Tibial artery (tissue), 4 donors: ENCODE measurements around the gene YIPF1.

ENCODE experiments used
- DNase-seq, 2 donors: peaks; one replicate each; pipeline ENCODE4 v3.0.0-alpha.2; 2019
- H3K27ac ChIP-seq, 2 donors: fragments of 200-600 bp; sonication (generic) in 1 of 2; 1 replicate in 1 of 2; 2 replicates in 1 of 2; pipeline ENCODE4 v1.5.1; 2018 to 2019; ENCODE audit warnings: mild to moderate bottlenecking in 1 of 2
- H3K27me3 ChIP-seq, 2 donors: fragments of 200-600 bp; sonication (generic) in 1 of 2; one replicate each; pipeline versions ENCODE4 v1.5.1 to v1.6.0; 2016 to 2019
- H3K36me3 ChIP-seq, 3 donors: fragments of 200-600 bp; sonication (generic) in 2 of 3; one replicate each; pipeline ENCODE4 v1.5.1; 2016 to 2019; ENCODE audit warnings: mild to moderate bottlenecking in 2 of 3
- H3K4me1 ChIP-seq, 4 donors: fragments of 200-600 bp; sonication (generic) in 2 of 4; 1 replicate in 3 of 4; 2 replicates in 1 of 4; pipeline ENCODE4 v1.5.1; 2016 to 2019
- H3K4me3 ChIP-seq, 2 donors: fragments of 200-600 bp; sonication (generic) in 1 of 2; 1 replicate in 1 of 2; 2 replicates in 1 of 2; pipeline ENCODE4 v1.5.1; 2018 to 2019; ENCODE audit warnings: mild to moderate bottlenecking in 2 of 2
- H3K9me3 ChIP-seq, 3 donors: fragments of 200-600 bp; sonication (generic) in 1 of 3; one replicate each; pipeline ENCODE4 v1.5.1; 2016 to 2019
- intact Hi-C: fragments of 100-400 bp; cut with DNase I; formaldehyde crosslinking; loops from one replicate; pipeline ENCODE4 v1.15.0; 2023; ENCODE audit warnings: low total_unique reads
- TF ChIP-seq, protein P1 (sequence below), 2 experiments: fragments of 200-600 bp in 1 of 2; fragments of 450-650 bp in 1 of 2; IDR thresholded peaks; one replicate each; pipeline ENCODE4 v1.5.1; 2017 to 2019; ENCODE audit warnings: antibody characterized with exemption in 2 of 2, mild to moderate bottlenecking in 1 of 2, moderate library complexity in 1 of 2

YIPF1 gene

DNA sequence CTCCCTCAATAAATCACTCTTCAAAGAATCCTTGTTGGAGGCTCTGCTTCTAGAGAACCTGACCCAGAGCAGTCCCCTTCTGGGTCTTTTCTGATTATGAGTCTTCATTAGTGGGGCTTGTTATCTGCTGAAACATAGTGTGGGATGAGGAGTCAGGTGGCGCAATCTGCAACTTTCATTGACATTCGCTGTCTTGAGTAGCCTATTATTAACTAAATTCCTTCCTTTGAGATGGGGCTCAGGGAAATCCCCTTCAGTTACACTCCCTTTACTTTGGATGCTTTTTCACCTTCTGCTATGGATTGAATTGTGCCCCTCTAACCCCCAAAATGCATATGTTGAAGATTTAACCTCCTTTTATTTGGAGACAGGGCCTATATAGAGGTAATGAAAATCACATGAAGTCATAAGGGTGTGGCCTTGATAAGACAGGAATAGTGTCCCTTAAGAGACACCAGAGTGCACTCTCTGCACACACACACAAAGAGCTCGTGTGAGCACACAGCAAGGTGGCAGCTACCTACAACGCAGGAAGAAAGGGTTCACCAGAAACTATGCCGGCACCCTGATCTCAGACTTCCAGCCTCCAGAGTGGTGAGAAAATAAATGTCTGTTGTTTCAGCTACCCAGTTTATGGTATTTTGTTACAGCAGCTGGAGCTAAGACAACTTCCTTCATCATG, 23.9 kb upstream of the YIPF1 start:
- intact Hi-C loops, result no loop called here
- H3K36me3 ChIP-seq, result peaks cover 0 to 25% (median 23%) of the 10 kb centered on the region in 3 donors
- TF ChIP-seq, protein P1, sequence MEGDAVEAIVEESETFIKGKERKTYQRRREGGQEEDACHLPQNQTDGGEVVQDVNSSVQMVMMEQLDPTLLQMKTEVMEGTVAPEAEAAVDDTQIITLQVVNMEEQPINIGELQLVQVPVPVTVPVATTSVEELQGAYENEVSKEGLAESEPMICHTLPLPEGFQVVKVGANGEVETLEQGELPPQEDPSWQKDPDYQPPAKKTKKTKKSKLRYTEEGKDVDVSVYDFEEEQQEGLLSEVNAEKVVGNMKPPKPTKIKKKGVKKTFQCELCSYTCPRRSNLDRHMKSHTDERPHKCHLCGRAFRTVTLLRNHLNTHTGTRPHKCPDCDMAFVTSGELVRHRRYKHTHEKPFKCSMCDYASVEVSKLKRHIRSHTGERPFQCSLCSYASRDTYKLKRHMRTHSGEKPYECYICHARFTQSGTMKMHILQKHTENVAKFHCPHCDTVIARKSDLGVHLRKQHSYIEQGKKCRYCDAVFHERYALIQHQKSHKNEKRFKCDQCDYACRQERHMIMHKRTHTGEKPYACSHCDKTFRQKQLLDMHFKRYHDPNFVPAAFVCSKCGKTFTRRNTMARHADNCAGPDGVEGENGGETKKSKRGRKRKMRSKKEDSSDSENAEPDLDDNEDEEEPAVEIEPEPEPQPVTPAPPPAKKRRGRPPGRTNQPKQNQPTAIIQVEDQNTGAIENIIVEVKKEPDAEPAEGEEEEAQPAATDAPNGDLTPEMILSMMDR (IDR thresholded peaks at IDR 0.05), result no peak
- no peaks in the 10 kb centered on the region for H3K9me3 ChIP-seq
- no peak overlapping the region for H3K4me3 ChIP-seq
- H3K27ac ChIP-seq, result no peak overlapping the region
- H3K27me3 ChIP-seq, result no peaks in the 10 kb centered on the region
- H3K4me1 ChIP-seq, result no peaks in the 10 kb centered on the region
- DNase-seq, result no peak

DNA sequence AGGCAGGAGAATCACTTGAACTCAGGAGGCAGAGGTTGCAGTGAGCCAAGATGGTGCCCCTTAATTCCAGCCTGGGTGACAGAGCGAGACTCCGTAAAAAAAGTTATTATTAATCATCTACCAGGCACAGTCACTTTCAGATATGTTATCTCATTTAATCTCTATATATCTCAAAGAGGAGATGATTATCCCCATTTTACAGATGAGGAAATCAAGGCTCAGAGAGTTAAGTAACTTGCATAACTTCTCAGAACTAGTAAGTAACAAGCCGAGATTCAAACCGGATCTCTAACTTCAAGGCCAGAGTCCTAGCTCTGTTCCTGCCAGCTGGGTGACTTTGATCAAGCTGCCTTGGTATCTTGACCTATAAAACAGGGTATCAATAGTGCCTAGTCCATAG, 21.8 kb upstream of the YIPF1 start:
- Histone ChIP-seq H3K4me1 (no peaks in the 10 kb centered on the region), H3K27ac (no peak overlapping the region), H3K36me3 (peaks cover 0 to 23% (median 21%) of the 10 kb centered on the region in 3 donors), H3K4me3 (no peak overlapping the region), H3K9me3 (no peaks in the 10 kb centered on the region), H3K27me3 (no peaks in the 10 kb centered on the region)
- TF ChIP-seq, protein P1 (IDR thresholded peaks at IDR 0.05), result no peak
- no peak for DNase-seq
- intact Hi-C loops, result no loop called here

DNA sequence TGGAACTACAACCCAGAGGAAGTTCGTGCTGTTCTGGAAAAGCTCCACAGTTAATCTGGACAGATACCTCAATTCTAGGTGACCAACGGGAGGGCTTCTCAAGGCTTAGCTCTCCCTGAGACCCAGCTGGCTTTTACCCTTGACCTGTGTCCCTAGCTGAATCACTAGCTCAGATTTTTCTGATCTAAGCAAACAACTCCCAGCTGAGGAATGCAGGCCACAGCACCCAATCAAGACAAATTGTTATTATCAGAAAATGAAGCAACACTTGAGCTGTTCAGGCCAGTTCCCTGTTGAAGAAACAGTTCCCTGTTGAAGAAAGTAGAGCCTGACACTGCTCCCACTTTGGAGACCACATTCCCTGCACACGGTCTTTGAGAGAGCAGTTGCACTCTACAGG, 20.3 kb upstream of the YIPF1 start:
- H3K27me3 ChIP-seq, result no peaks in the 10 kb centered on the region
- DNase-seq, result no peak
- no peaks in the 10 kb centered on the region for H3K4me1 ChIP-seq
- no peak overlapping the region for H3K4me3 ChIP-seq
- peaks cover 0 to 13% (median 10%) of the 10 kb centered on the region in 3 donors for H3K36me3 ChIP-seq
- TF ChIP-seq, protein P1 (IDR thresholded peaks at IDR 0.05), result no peak
- intact Hi-C loops, result no loop called here
- H3K9me3 ChIP-seq, result no peaks in the 10 kb centered on the region
- no peak overlapping the region for H3K27ac ChIP-seq

DNA sequence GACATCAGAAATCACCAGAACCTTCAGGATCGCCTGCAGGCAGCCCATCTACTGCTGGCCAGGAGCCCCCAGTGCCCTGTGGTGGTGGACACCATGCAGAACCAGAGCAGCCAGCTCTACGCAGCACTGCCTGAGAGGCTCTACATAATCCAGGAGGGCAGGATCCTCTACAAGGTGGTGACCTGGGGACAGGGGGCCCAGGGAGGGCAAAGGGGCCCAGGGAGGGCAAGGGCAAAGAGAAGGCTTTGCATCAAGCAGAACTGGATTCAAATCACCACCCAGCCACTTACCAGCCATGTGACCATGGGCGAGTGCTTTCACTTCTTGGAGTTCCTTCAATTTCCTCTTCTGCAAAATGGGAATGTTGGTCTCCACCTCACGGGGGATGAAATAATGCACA, 16.5 kb upstream of the YIPF1 start:
- Histone ChIP-seq H3K4me1 (peaks cover 0 to 10% (median 4%) of the 10 kb centered on the region in 4 donors), H3K4me3 (no peak overlapping the region), H3K36me3 (no peaks in the 10 kb centered on the region), H3K9me3 (no peaks in the 10 kb centered on the region), H3K27ac (no peak overlapping the region), H3K27me3 (no peaks in the 10 kb centered on the region)
- intact Hi-C loops, result no loop called here
- no peak for DNase-seq
- TF ChIP-seq, protein P1 (IDR thresholded peaks at IDR 0.05), result no peak

DNA sequence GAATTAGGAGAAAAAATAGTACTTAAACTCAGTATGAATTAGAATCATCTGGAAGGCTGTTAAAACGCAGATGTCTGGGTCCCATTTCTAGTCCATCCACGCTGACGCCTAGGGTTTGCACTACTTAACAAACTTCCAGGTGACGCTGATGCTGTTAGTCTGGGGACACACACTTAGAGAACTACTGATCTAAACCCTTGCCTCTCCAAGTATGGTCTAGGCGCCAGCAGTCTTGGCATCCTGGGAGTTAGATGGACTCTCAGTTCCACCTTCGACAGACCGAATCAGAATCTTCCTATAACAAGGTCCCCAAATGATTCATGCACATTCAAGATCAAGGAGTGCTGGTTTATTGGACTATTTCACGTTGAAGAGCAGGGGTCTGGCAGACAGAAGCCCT, 15.9 kb upstream of the YIPF1 start:
- Histone ChIP-seq H3K27me3 (no peaks in the 10 kb centered on the region), H3K4me3 (no peak overlapping the region), H3K27ac (no peak overlapping the region), H3K4me1 (peaks cover 0 to 10% (median 4%) of the 10 kb centered on the region in 4 donors), H3K36me3 (no peaks in the 10 kb centered on the region), H3K9me3 (no peaks in the 10 kb centered on the region)
- TF ChIP-seq, protein P1 (IDR thresholded peaks at IDR 0.05), result no peak
- intact Hi-C loops, result no loop called here
- no peak for DNase-seq
